HG03066 (cell line): Measurements from ENCODE around the gene TMX4.
"Not testable (repeated sequence)": the region's sequence is repeated elsewhere in the genome, so short reads cannot be mapped to it uniquely, and the experiment has no call there.

Source experiments
- ATAC-seq: cut with Tn5 transposase; IDR thresholded peaks from one replicate; pipeline ENCODE4 v1.9.1; 2021; ENCODE audit warnings: low read depth; ENCODE audit not compliant: unreplicated experiment

The TMX4 gene

DNA sequence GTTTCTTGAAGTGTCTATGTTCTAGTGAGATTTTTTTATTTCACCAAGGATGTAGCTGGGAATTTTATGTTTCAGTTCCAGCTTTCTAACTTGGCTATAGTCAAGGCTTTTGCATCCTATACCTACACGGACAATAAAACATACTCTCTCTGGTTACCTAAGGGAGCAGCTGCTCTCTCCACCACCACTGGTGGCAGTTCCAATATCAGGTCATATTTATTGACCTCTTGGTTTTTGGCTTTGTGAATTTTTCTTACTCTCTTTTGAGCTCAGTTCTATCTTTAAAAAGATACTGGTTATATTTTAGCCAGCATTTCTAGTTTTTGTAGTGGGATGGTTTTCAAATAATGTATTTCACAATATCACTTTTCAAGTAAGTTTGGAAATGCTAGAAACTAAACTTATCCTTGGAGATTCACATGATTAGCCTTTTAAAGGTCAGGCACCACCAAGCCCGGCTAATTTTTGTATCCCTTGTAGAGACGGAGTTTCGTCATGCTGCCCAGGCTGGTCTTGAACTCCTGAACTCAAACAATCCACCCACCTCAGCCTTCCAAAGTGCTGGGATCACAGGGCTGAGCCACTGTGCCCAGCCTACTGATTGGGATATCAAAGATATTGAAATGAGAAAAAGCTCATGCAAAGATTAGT is 44.7 kb downstream of the TMX4 start:
- no peak for ATAC-seq

- no peak for ATAC-seq
These were observed 47.9 kb downstream of the TMX4 start for GRCh38 chr20:7971536-7972280.

DNA sequence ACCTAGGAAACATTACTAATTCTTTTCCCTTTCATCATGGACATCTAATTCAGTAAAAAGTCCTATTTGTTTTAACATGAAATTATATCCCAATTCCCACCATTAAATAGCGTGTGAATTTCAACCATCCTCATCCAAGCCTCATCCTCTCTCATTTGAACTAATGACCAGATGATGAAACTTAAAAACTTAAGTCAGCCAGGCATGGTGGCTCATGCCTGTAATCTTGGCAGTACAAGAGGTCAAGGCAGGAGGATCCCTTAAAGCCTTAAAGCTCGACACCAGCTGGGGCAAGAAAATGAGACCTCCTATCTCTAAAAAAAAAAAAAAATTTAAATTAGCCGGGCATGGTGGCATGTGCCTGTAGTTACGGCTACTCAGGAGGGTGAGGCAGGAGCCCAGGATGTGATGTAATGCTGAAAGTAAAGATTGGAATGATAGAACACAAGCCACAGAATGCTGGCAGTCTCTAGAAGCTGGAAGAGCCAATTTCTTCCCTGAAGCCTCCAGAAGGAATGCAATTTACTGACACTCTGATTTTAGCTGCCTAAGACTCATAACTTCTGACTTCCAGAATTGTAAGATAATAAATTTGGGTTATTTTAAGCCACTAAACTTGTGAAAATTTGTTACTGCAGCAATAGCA is 52.2 kb downstream of the TMX4 start:
- ATAC-seq = no peak

GRCh38 chr20:7966176-7966575 is 53.4 kb downstream of the TMX4 start:
- ATAC-seq = no peak

GRCh38 chr20:7959484-7959883 is 60.1 kb downstream of the TMX4 start:
- ATAC-seq = no peak

- not testable (repeated sequence) for ATAC-seq
These were observed 63.0 kb downstream of the TMX4 start for GRCh38 chr20:7956561-7956960.

DNA sequence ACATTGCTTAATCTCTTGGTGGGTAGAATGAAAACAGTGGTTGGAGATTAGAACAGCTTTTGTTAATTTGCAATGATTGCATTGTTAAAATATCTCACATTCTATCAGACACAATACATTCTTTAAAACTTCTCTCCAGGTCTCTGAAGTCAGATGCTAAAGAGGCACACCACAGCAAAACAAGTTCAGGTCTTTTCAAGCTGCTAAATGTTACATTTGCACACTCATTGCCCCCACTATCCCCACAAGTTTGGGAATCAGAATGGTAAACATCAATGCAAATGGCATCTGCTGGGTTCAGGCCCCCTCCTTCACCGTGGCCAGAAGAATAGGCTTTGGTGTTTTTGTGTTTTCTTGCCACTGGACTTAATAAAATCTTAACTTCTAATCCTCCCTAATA is 69.2 kb downstream of the TMX4 start:
- no peak for ATAC-seq

- no peak for ATAC-seq
These were observed 75.7 kb downstream of the TMX4 start for GRCh38 chr20:7943891-7944290.

DNA sequence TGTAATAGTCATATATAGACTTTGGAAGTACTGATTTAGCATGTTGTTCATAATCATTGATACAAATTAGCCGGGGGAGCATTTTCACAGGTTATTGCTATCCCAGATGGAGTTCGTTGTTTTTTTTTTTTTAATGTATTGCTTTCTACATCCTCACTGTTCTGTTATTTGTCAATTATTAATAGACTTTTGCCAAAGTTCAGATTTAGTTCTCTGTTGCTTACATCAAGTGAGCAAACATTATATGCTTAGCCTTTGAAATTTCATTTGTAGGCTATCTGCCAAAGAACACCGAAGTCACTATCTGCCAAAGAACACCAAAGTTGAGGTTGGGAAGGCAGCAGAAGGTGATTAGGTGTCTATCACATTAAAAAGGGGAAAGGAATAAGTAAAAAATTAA is 79.2 kb downstream of the TMX4 start, which contains the start of gene HAO1:
Gene HAO1, minus strand, starts transcription at position 118 of the 400 bp plus-strand sequence. Its CDS starts 36 bp downstream, at position 82.
- ATAC-seq = no peak

DNA sequence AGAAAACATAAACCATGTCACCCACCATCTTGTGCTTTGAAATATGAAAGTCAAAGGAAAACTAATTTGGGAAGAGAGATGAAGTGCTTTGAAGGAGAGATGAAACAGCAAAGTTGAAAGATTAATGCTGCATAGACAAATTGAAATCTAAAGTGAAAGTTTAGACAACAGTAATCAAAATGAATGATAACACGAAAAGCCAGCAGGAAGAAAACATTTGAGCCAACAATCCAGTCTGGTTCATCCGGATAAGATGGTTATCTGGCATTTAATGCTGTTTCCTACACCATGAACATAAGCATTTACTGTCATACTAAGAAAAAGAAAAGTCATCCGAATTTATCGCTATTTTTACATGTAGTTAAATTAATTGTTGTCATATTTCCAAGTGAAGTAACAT is 79.9 kb downstream of the TMX4 start:
- ATAC-seq = no peak

- no peak for ATAC-seq
These were observed 81.5 kb downstream of the TMX4 start for GRCh38 chr20:7938058-7938457.

DNA sequence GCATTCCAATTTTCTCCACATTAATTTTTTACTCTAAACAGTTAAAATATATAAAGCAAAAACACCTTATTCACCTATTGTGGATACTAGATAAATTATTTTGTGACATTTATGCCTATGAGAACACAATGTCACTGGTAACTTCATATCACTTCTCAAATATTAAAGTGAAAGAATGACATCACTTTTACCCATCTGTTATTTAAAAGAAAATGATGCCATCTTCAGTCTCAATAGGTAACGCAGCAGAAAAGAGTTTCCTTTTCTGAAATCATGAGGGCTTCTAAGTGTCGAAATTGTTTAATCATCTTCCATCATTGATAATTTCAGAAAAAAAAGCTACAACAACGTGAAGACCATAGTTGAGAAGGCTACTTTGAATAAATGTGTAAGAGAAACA is 82.2 kb downstream of the TMX4 start:
- ATAC-seq = no peak

GRCh38 chr20:7935027-7935551 is 84.5 kb downstream of the TMX4 start:
- ATAC-seq = peak; percentile 69

GRCh38 chr20:7933346-7933745 is 86.2 kb downstream of the TMX4 start:
- no peak for ATAC-seq

GRCh38 chr20:7930343-7930742 is 89.2 kb downstream of the TMX4 start:
- ATAC-seq = no peak
